ENCODE data around the gene NUP214. TPM values are rescaled to one million over a fixed set of nuclear protein-coding genes. Genes with fewer than 3 reads are reported as not detected.

NUP214 gene
- total RNA-seq, 2 experiments from 2014 or later = 61.4 to 97.7 TPM

DNA sequence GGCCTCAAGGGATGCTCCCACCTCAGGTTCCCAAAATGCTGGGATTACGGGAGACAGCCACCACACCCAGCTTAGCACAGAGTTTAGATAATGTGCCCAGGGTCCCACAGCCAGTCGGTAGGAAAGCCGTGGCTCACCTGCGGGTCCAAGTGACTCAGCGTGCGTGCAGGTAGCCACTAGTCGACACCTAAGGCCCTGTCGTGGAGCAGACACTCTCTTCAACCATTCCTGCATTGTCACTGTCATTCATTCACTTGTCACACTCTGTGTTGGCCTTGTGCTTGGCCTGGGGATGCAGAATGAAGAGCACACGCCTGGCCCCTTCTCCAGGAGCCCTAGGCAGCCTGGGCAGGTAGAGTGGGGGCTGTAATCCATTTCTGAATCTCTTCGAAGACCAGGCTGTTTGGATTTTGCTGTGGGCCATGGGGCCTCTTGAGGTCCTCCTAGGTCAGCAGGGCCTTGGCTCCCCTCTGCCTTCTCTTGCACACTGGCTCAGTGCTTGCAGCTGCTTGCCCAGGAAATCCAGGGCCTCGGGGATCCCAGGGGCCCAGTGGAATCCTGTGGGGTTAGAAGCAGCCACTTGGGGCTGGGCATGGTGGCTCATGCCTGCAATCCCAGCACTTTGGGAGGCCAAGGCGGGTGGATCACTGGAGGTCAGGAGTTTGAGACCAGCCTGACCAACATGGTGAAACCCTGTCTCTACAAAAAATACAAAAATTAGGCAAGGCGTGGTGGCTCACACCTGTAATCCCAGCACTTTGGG, 35.2 kb upstream of the NUP214 start:
- DNase-seq (no peak), ATAC-seq (no peak)
- Mint-ChIP-seq H3K4me1 (no peaks in the 10 kb centered on the region), H3K27me3 (peaks cover 12% of the 10 kb centered on the region), H3K27ac (no peak overlapping the region), H3K4me3 (no peak overlapping the region), H3K36me3 (ENCODE audit: low read depth) (no peaks in the 10 kb centered on the region), H3K9me3 (ENCODE audit: low read depth) (no peaks in the 10 kb centered on the region)
- intact Hi-C loops (cut with DNase I, micrococcal nuclease) = no loop called here
- CTCF ChIA-PET = no interaction called here
- POLR2A ChIA-PET = no interaction called here

DNA sequence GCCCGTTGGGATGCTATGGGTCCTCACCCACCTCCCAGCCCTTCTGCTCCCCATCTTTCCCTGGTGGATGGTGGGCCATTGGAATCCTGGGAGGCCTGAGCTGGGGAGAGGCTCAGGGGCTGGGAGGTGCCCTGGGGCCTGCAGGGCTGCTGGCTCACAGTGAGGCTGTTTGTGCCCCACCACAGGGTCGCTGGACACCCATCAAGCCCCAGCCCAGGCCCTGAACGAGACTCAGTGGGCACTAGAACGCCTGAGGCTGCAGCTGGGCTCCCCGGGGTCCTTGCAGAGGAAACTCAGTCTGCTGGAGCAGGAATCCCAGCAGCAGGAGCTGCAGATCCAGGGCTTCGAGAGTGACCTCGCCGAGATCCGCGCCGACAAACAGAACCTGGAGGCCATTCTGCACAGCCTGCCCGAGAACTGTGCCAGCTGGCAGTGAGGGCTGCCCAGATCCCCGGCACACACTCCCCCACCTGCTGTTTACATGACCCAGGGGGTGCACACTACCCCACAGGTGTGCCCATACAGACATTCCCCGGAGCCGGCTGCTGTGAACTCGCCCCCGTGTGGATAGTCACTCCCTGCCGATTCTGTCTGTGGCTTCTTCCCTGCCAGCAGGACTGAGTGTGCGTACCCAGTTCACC, 33.9 kb upstream of the NUP214 start:
- Mint-ChIP-seq H3K27me3 (peaks cover 20% of the 10 kb centered on the region), H3K36me3 (ENCODE audit: low read depth) (no peaks in the 10 kb centered on the region), H3K27ac (no peak overlapping the region), H3K4me1 (peaks cover 3% of the 10 kb centered on the region), H3K9me3 (ENCODE audit: low read depth) (no peaks in the 10 kb centered on the region), H3K4me3 (no peak overlapping the region)
- ATAC-seq (no peak), DNase-seq (no peak)
- POLR2A ChIA-PET = no interaction called here
- CTCF ChIA-PET = no interaction called here
- intact Hi-C loops (cut with DNase I, micrococcal nuclease) = no loop called here

DNA sequence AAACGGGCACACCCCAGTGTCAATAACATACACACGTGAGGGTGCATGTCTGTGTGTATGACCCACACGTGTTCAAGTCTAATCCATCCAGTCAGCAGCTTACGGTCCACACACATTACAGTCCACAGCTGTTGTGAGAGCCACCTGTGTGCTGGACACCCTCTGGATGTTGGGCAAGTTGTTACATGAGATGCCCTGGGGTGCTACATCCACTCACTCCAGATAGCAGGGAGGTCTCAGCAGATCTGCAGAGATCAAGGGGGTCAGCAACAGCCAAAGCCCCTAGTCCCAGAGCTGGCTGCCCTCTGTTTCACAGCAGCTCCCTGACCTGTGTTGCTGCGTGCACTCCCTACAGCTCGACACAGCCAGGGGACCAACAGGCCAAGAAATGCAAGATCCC, 33.4 kb upstream of the NUP214 start:
- CTCF ChIA-PET = no interaction called here
- Mint-ChIP-seq H3K27ac (no peak overlapping the region), H3K4me3 (no peak overlapping the region), H3K9me3 (ENCODE audit: low read depth) (no peaks in the 10 kb centered on the region), H3K4me1 (peaks cover 3% of the 10 kb centered on the region), H3K27me3 (peaks cover 23% of the 10 kb centered on the region), H3K36me3 (ENCODE audit: low read depth) (no peaks in the 10 kb centered on the region)
- ATAC-seq (no peak), DNase-seq (no peak)
- intact Hi-C loops (cut with DNase I, micrococcal nuclease) = no loop called here
- POLR2A ChIA-PET = no interaction called here

DNA sequence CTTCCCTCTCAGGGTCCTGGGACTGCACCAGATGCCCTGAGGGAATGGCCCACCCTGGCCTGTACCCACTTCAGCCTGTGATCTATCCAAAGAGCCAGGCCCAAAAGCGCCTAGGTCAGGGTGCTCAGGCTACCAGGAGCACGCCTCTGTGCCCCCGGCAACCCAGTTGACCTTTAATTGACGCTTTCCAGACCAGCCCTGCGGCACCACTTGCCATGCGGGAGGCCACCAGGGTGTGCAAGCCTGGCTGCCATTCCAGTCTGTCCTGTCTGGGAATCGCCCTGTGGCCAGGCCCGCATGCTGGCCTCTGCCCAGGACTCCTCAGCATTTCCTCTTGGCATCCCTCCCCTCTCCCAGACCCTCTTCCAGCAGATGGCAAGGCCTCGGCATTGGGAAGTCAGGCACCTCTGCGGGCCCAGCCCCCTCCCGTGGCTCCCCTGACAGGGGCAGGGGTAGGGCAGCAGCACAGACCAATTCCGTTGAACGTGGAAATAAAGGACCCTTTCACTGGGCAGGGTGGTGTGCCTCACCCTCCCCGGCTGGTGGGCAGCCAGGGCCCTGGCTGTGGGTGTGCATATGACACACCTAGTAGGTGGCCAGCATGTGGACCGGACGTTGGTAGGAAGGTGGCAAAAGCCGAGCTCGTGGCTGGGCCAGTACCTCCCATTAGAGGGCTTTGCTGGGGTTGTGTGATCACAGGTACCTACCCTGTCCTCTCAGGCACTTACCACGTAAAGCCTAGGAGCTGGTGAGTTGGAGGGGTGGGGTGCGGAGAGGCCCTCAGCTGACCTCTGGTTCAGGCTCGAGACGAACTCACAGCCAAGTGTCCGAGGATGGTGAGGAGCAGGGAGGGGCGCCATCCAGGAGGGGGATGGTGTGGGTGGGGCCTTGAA, 32.6 kb upstream of the NUP214 start:
- ATAC-seq = no peak
- no peak overlapping the region for H3K4me3 Mint-ChIP-seq
- H3K9me3 Mint-ChIP-seq (ENCODE audit: low read depth) = no peaks in the 10 kb centered on the region
- intact Hi-C loops (cut with DNase I, micrococcal nuclease) = no loop called here
- H3K4me1 Mint-ChIP-seq = peaks cover 3% of the 10 kb centered on the region
- ChIA-PET POLR2A (no interaction called here), CTCF (interaction anchor here (0.6 kb wide), 1 partner anchor 33 kb away, joined by 3 read pairs; the partner anchor contains the start of gene NUP214)
- peaks cover 28% of the 10 kb centered on the region for H3K27me3 Mint-ChIP-seq
- no peak for DNase-seq
- no peaks in the 10 kb centered on the region for H3K36me3 Mint-ChIP-seq (ENCODE audit: low read depth)
- H3K27ac Mint-ChIP-seq = no peak overlapping the region

DNA sequence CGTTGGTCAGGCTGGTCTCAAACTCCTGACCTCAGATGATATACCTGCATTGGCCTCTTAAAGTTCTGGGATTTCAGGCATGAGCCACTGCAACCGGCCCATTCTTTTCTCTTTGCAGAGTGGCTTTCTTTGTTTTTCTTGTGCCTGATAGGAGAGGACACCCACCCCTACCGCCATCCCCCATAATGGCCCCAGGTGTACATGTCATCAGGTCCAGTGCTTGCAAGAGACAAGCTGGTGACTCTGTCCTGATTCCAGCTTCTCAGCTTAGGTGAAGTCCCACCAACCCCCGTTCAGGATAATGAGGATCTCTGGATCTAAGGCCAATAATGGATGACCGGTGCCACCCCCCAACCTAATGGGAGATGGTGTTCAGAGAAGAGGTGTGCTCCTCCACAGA, 31.4 kb upstream of the NUP214 start:
- intact Hi-C loops (cut with DNase I, micrococcal nuclease) = no loop called here
- POLR2A ChIA-PET = no interaction called here
- Mint-ChIP-seq H3K27ac (no peak overlapping the region), H3K27me3 (peaks cover 28% of the 10 kb centered on the region), H3K4me3 (no peak overlapping the region), H3K4me1 (peaks cover 3% of the 10 kb centered on the region), H3K36me3 (ENCODE audit: low read depth) (no peaks in the 10 kb centered on the region), H3K9me3 (ENCODE audit: low read depth) (no peaks in the 10 kb centered on the region)
- CTCF ChIA-PET = interaction anchor here (1.0 kb wide), 1 partner anchor 13 kb away, joined by 4 read pairs; no protein-coding TSS in a partner anchor
- DNase-seq = no peak
- no peak for ATAC-seq

DNA sequence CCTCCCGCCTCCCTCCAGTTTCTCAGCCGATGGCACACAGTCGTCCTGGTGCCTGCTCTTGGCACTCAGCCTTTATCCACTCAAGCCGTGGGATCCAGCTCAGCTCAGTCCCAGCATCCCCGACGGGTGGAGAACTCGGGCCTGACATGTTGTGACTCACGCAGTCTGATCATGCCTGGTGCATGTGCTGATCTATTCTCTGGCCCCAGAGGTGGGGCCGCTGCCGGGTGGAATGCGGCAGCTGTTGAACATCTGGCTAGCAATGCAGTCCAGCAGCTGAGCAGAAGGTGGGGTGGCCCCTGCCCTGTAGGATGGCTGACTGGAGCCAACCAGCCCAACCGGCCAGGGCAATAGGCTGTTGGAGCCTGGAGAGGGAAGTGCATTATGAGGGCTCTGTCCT, 30.8 kb upstream of the NUP214 start:
- ChIA-PET CTCF (interaction anchor here (1.0 kb wide), 1 partner anchor 12 kb away, joined by 4 read pairs; no protein-coding TSS in a partner anchor), POLR2A (no interaction called here)
- Mint-ChIP-seq H3K27ac (no peak overlapping the region), H3K4me3 (no peak overlapping the region), H3K9me3 (ENCODE audit: low read depth) (no peaks in the 10 kb centered on the region), H3K36me3 (ENCODE audit: low read depth) (no peaks in the 10 kb centered on the region), H3K27me3 (peaks cover 28% of the 10 kb centered on the region), H3K4me1 (peaks cover 3% of the 10 kb centered on the region)
- DNase-seq (no peak), ATAC-seq (no peak)
- intact Hi-C loops (cut with DNase I, micrococcal nuclease) = no loop called here

DNA sequence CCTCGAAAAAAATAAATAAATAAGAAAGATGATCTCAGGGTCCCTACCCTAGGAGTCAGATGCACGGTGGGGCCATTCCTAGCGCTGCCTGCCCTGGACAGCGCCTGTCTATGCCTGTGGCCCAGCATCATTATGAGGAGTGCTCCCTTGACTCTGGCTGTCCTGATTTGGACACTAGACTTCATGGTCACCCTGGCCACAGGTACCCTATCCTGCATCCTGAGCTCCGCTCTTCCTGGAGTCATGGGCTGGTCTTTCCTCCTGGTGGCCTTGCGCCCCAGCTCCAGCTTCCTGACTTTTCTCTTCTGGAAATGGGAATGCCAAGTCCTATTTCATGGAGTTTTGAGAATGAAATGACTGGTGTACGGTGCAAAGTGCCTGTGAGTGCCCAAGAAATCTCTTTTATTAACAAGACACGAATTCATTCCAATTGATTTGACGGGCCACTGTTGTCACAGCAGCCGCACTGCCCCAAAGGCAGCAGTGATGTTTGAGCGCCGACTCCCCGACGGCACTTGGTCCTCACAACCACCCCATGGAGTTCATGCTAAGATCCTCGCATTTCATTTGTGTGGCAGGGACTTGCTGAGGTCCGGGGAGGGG, 29.6 kb upstream of the NUP214 start:
- Mint-ChIP-seq H3K36me3 (ENCODE audit: low read depth) (no peaks in the 10 kb centered on the region), H3K4me1 (peaks cover 3% of the 10 kb centered on the region), H3K9me3 (ENCODE audit: low read depth) (no peaks in the 10 kb centered on the region), H3K27ac (no peak overlapping the region), H3K4me3 (peak overlapping the region; percentile 63), H3K27me3 (peaks cover 28% of the 10 kb centered on the region)
- ChIA-PET POLR2A (no interaction called here), CTCF (no interaction called here)
- ATAC-seq = peak; percentile 64
- intact Hi-C loops (cut with DNase I, micrococcal nuclease) = loop anchor here in 1 of 2 experiments (1.0 kb wide), 1 partner anchor 30 kb away; the partner anchor contains the start of gene NUP214
- DNase-seq = no peak

DNA sequence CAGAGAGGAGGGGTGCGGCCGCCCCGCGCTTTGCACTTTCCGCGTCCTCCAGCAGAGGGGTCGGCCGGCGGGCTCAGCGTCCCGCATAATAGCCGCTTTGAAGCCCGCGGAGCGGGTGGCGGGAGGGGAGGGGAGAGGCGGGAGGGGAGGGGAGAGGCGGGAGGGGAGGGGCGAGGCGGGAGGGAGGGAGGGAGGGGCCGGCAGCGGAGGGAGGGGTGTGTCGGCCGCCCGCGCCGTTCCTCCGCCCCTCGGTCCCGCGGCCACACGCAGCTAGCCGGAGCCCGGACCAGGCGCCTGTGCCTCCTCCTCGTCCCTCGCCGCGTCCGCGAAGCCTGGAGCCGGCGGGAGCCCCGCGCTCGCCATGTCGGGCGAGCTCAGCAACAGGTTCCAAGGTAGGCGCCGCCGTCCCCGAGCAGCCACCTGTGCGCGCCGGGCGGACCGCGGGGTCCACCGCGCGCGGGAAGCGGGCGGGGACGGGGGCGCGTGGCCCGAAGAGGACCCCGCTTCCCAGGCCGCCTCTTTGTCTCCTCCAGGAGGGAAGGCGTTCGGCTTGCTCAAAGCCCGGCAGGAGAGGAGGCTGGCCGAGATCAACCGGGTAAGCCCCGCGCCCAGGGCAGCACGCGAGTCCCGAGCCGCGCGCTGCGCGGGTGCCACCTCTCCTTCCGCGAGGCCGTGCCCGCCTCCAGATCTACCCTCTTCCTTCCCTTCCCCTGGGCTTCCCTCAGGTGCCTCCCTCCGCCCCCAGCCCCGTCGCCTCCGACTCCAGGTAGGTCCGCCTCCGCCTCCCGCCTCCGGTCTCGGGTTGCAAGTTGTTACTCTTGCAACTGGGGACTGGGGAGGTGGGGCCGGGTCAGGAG, 28.9 kb upstream of the NUP214 start, which contains the start of gene AIF1L:
Gene AIF1L (plus strand): TSS at position 263 of the 857 bp plus-strand sequence. CDS start 99 bp downstream, at position 362.
- ChIA-PET CTCF (interaction anchor here (0.6 to 2.1 kb wide), 2 partner anchors 18 to 39 kb away, joined by 3 to 4 read pairs; no protein-coding TSS in a partner anchor), POLR2A (no interaction called here)
- Mint-ChIP-seq H3K36me3 (ENCODE audit: low read depth) (no peaks in the 10 kb centered on the region), H3K4me3 (peak within 1 kb of the TSS; percentile 63), H3K27ac (no peak within 1 kb of the TSS), H3K9me3 (ENCODE audit: low read depth) (no peaks in the 10 kb centered on the region), H3K27me3 (peaks cover 28% of the 10 kb centered on the region), H3K4me1 (peaks cover 3% of the 10 kb centered on the region)
- DNase-seq = peak; percentile 58
- intact Hi-C loops (cut with DNase I, micrococcal nuclease) = loop anchor here in 1 of 2 experiments (1.0 kb wide), 1 partner anchor 29 kb away; the partner anchor contains the start of gene NUP214
- peak; percentile 39 for ATAC-seq

DNA sequence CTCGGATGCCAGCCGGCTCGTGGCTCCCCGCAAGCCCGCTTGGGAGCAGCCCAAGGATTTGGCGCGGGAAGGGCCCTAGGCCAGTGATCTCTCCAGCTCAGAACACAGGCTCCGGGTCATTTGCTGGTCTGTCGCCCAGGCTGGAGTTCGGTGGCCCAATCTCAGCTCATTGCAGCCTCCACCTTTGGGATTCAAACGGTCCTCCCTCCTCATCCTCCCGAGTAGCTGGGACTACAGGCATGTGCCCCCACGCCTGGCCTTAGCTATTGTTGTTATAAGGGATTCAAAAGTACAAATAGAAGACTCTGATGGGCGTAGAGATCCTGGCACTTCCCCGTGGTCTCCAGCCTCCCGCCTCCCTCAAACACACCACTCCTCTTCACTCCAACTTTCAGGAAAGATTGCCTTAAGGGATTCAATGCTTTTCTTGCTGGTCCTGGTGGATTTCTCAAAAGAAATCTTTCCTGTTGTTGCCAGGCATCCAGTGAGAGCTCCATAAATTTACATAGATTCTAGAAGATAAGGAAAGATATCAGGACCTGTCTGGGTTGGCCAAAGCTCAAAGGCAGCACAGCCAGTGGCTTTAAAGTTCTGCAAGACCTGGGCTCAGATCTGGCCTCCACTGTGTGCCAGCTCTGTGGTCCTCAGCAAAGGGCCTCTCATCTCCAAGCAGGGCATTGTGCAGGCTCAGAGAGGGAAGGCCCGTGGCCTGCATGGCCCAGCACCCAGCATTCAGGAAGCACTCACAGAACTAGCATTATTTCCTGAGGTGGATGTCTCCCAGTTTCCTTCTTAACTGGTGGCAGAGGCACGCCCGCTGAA, 28.0 kb upstream of the NUP214 start:
- intact Hi-C loops (cut with DNase I, micrococcal nuclease) = no loop called here
- H3K27ac Mint-ChIP-seq = no peak overlapping the region
- no peaks in the 10 kb centered on the region for H3K9me3 Mint-ChIP-seq (ENCODE audit: low read depth)
- H3K27me3 Mint-ChIP-seq = peaks cover 28% of the 10 kb centered on the region
- DNase-seq (no peak), ATAC-seq (no peak)
- no peaks in the 10 kb centered on the region for H3K36me3 Mint-ChIP-seq (ENCODE audit: low read depth)
- ChIA-PET CTCF (interaction anchor here (0.6 to 2.1 kb wide), 3 partner anchors 17 to 40 kb away, joined by 3 to 4 read pairs (median 4); partner anchors contain the start of gene NUP214), POLR2A (no interaction called here)
- H3K4me3 Mint-ChIP-seq = peak overlapping the region; percentile 11
- peaks cover 3% of the 10 kb centered on the region for H3K4me1 Mint-ChIP-seq

DNA sequence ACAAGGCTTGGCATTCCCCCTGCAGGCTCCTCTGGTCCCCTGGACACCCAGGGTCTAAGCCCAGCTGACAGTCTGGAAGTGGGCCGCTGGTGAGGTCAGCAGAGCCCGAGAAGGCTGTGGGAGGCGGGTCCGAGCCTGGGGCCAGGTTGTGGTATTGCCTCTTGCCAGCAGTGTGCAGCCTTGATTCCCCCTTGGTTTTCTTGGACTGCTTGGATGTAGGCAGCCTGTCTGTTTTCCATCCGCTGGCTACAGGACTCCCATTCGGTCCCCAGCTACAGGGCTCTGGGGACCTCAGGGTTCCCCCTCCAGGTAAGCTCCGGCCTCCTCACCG, 27.5 kb upstream of the NUP214 start:
- intact Hi-C loops (cut with DNase I, micrococcal nuclease) = no loop called here
- POLR2A ChIA-PET = no interaction called here
- H3K27ac Mint-ChIP-seq = no peak overlapping the region
- CTCF ChIA-PET = interaction anchor here (0.5 to 2.1 kb wide), 3 partner anchors 28 to 75 kb away, joined by 4 read pairs; partner anchors contain the start of gene NUP214
- no peaks in the 10 kb centered on the region for H3K36me3 Mint-ChIP-seq (ENCODE audit: low read depth)
- H3K4me1 Mint-ChIP-seq = peaks cover 3% of the 10 kb centered on the region
- H3K9me3 Mint-ChIP-seq (ENCODE audit: low read depth) = no peaks in the 10 kb centered on the region
- ATAC-seq (no peak), DNase-seq (no peak)
- peaks cover 28% of the 10 kb centered on the region for H3K27me3 Mint-ChIP-seq
- H3K4me3 Mint-ChIP-seq = no peak overlapping the region
